Measurements from ENCODE around the gene CKAP2L. TPM values are rescaled to one million over a fixed set of nuclear protein-coding genes. Genes with fewer than 3 reads are reported as not detected.

The CKAP2L gene
- total RNA-seq, 1 donor from 2014 or later = 11.5 TPM

DNA sequence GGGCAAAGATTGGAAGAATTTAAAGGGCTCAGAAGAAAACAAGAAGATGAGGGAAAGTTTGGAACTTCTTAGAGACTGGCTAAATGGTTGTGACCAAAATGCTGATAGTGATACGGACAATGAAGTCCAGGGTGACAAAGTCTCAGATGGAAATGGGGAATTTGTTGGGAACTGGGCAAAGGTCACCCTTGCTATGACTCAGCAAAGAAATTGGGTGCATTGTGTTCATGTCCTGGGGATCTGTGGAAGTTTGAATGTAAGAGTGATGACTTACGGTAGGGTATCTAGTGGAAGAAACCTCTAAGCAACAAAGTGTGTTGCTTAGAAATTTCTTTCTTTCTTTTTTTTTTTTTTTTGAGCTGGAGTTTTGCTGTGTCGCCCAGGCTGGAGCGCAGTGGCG is 25.9 kb upstream of the CKAP2L start:
- peaks cover 9% of the 10 kb centered on the region for H3K4me1 Mint-ChIP-seq (ENCODE audit: low read depth)
- H3K36me3 Mint-ChIP-seq (ENCODE audit: insufficient read depth) = no peaks in the 10 kb centered on the region
- no peak overlapping the region for H3K4me3 Mint-ChIP-seq (ENCODE audit: low read depth)
- no peak for DNase-seq (ENCODE audit: low spot score, unreplicated experiment)
- H3K27ac Mint-ChIP-seq = no peak overlapping the region
- peaks cover 7% of the 10 kb centered on the region for H3K27me3 Mint-ChIP-seq
- no peaks in the 10 kb centered on the region for H3K9me3 Mint-ChIP-seq (ENCODE audit: low read depth)
- TF ChIP-seq, protein P1, sequence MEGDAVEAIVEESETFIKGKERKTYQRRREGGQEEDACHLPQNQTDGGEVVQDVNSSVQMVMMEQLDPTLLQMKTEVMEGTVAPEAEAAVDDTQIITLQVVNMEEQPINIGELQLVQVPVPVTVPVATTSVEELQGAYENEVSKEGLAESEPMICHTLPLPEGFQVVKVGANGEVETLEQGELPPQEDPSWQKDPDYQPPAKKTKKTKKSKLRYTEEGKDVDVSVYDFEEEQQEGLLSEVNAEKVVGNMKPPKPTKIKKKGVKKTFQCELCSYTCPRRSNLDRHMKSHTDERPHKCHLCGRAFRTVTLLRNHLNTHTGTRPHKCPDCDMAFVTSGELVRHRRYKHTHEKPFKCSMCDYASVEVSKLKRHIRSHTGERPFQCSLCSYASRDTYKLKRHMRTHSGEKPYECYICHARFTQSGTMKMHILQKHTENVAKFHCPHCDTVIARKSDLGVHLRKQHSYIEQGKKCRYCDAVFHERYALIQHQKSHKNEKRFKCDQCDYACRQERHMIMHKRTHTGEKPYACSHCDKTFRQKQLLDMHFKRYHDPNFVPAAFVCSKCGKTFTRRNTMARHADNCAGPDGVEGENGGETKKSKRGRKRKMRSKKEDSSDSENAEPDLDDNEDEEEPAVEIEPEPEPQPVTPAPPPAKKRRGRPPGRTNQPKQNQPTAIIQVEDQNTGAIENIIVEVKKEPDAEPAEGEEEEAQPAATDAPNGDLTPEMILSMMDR (IDR thresholded peaks at IDR 0.05; ENCODE audit: unreplicated experiment) = no peak

DNA sequence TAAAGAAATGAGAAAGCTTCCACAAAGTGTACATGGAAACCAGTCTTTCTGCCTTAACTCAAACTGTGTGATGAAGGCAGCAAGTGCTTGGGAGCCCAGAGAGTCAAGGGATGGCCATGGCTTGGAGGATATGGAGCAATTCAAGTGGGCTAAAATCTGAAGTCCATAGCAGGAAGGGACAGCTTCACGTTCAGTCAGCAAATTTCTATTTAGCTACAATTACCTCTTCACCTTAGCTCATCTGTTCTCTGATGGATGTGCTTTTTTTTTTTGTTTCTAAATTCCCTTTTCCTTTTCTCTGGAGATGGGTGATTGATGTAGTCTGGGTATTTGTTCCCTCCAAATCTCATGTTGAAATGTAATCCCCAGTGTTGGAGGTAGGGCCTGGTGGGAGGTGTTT is 24.8 kb upstream of the CKAP2L start:
- H3K36me3 Mint-ChIP-seq (ENCODE audit: insufficient read depth) = no peaks in the 10 kb centered on the region
- TF ChIP-seq, protein P1 (IDR thresholded peaks at IDR 0.05; ENCODE audit: unreplicated experiment) = no peak
- H3K4me1 Mint-ChIP-seq (ENCODE audit: low read depth) = peaks cover 11% of the 10 kb centered on the region
- H3K27ac Mint-ChIP-seq = no peak overlapping the region
- no peak for DNase-seq (ENCODE audit: low spot score, unreplicated experiment)
- no peaks in the 10 kb centered on the region for H3K9me3 Mint-ChIP-seq (ENCODE audit: low read depth)
- H3K4me3 Mint-ChIP-seq (ENCODE audit: low read depth) = no peak overlapping the region
- H3K27me3 Mint-ChIP-seq = peaks cover 16% of the 10 kb centered on the region

DNA sequence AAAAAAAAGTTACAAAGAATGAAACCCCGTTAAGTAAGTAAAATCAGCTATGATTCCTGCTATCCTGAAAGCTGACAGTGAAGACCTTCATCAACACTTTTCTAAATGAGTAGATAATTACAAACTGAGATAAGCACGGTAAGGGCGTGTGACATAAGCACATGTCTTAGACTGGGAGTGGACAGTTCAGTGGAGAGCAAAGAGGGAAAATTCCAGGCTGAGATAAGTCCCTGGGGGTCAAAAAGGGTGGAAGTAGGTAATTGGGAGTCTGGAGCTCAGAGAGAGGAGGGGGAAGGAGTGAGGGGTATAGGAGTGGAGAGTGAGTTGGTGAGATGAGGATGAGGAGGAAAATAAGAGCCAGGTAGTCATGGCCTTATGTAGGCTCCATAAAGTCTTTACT is 24.2 kb upstream of the CKAP2L start:
- Mint-ChIP-seq H3K36me3 (ENCODE audit: insufficient read depth) (no peaks in the 10 kb centered on the region), H3K27me3 (peaks cover 22% of the 10 kb centered on the region), H3K9me3 (ENCODE audit: low read depth) (no peaks in the 10 kb centered on the region), H3K4me3 (ENCODE audit: low read depth) (no peak overlapping the region), H3K4me1 (ENCODE audit: low read depth) (peaks cover 10% of the 10 kb centered on the region), H3K27ac (no peak overlapping the region)
- DNase-seq (ENCODE audit: low spot score, unreplicated experiment) = no peak
- TF ChIP-seq, protein P1 (IDR thresholded peaks at IDR 0.05; ENCODE audit: unreplicated experiment) = no peak

DNA sequence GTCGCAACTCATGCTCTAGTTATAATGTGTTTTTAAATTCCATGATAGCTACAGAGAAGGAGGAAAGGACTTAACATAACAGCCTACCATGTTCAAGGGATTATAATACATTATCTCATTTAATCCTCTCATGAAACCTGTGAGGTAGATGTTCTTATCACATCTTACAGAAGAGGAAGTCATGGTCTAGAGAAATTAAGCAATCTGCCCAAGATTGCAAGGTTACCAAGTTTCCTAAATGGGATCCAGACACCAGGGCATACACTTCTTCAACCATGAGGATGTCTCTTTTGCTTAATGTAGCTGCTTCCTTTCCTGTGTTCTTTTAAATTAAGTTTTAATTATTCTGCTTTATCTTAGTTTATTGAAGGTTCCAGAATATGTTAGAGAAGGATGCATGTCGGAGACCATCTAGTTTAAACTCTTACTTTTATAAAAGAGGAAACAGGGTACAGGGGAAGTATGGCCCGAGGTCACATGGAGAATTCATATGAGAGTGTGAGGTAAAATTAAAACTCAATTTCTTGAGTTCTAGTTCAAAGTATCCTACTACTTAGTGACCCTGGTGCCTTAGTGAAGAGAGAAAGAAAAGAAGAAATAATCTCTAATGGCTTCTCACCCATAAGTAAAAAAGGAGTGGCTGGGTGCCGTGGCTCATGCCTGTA is 23.5 kb upstream of the CKAP2L start:
- H3K27ac Mint-ChIP-seq = no peak overlapping the region
- peaks cover 20% of the 10 kb centered on the region for H3K27me3 Mint-ChIP-seq
- TF ChIP-seq, protein P1 (IDR thresholded peaks at IDR 0.05; ENCODE audit: unreplicated experiment) = no peak
- H3K4me3 Mint-ChIP-seq (ENCODE audit: low read depth) = no peak overlapping the region
- no peaks in the 10 kb centered on the region for H3K36me3 Mint-ChIP-seq (ENCODE audit: insufficient read depth)
- no peaks in the 10 kb centered on the region for H3K9me3 Mint-ChIP-seq (ENCODE audit: low read depth)
- peaks cover 7% of the 10 kb centered on the region for H3K4me1 Mint-ChIP-seq (ENCODE audit: low read depth)
- DNase-seq (ENCODE audit: low spot score, unreplicated experiment) = no peak

DNA sequence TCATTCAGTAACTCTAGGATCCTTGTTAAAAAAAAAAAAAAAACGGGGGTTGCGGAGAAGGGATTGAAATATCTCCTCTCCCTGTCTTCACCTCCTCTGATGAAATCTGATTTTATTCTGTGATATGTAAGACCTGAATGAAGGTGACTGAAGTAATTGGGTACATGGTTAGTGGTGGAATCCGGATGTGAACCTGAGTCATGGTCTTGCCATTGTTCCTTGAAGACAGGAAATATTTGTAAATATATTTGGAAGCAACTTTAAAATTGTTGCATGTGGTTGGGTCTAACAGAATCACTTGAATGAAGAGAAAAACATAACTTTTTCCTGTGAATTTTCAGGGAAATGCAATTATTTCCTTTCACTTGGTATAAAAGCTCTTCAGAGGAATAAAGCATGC is 22.9 kb upstream of the CKAP2L start:
- Mint-ChIP-seq H3K27ac (no peak overlapping the region), H3K4me3 (ENCODE audit: low read depth) (no peak overlapping the region), H3K4me1 (ENCODE audit: low read depth) (peaks cover 7% of the 10 kb centered on the region), H3K9me3 (ENCODE audit: low read depth) (no peaks in the 10 kb centered on the region), H3K36me3 (ENCODE audit: insufficient read depth) (no peaks in the 10 kb centered on the region), H3K27me3 (peaks cover 23% of the 10 kb centered on the region)
- TF ChIP-seq, protein P1 (IDR thresholded peaks at IDR 0.05; ENCODE audit: unreplicated experiment) = no peak
- no peak for DNase-seq (ENCODE audit: low spot score, unreplicated experiment)

All from progenitor cell of endocrine pancreas (in vitro differentiated cells).